HCT116 (cell line): ENCODE results near the gene SLC38A2. TPM values are rescaled to one million over a fixed set of nuclear protein-coding genes. Genes with fewer than 3 reads are reported as not detected.

Experiments used
- ATAC-seq: fragments of 200-7000 bp; cut with Tn5 transposase; 2 replicates; pipeline ENCODE4 v1.9.1; 2020; ENCODE audit warnings: mild to moderate bottlenecking, moderate library complexity
- BruUV-seq: library from RNA; stranded (reverse); fragments of 400-500 nt; replicated peaks from 2 replicates; lab custom pipeline; 2021; lab: Mats Ljungman, UMichigan
- CTCF ChIA-PET: fragments of 300-600 bp; sonication (Branson Sonifier 250); formaldehyde crosslinking; loops from one replicate; lab custom pipeline; 2021; ENCODE audit warnings: antibody characterized with exemption; lab: Charles Lee
- POLR2A ChIA-PET: fragments of 300-600, 350-600 bp; sonication (Branson Sonifier 250); formaldehyde crosslinking; loops from one replicate; lab custom pipeline; 2021; ENCODE audit warnings: antibody characterized with exemption; lab: Charles Lee
- RAD21 ChIA-PET, 2 experiments: fragments of 300-600 bp; sonication (Branson Sonifier 250); formaldehyde crosslinking; loops; one replicate each; lab custom pipeline; 2023; ENCODE audit warnings: low total read pairs in 2 of 2; ENCODE audit not compliant: uncharacterized antibody in 2 of 2, unreplicated experiment in 2 of 2, low non-redundant PET in 1 of 2; lab: Charles Lee
- DNase-seq: peaks from one replicate; pipeline ENCODE4 v3.0.0-alpha.2; 2010; ENCODE audit warnings: low read depth, low spot score
- H2AFZ ChIP-seq: fragments of 200-600 bp; shearing (Covaris generic), sonication (generic); 2 replicates; pipeline ENCODE4 v1.6.1; 2017; ENCODE audit warnings: low read depth, mixed run types, mixed read lengths, antibody characterized with exemption, low read length; ENCODE audit not compliant: poor library complexity, severe bottlenecking
- H3K27ac ChIP-seq: 2 replicates; pipeline ENCODE4 v1.5.1; 2012; ENCODE audit warnings: low read depth, low read length
- H3K27me3 ChIP-seq: fragments of 200-600 bp; sonication (generic); 2 replicates; pipeline ENCODE4 v1.6.1; 2016; ENCODE audit warnings: mixed run types, low read length, mixed read lengths; ENCODE audit not compliant: insufficient read depth
- H3K36me3 ChIP-seq, 2 experiments: fragments of 200-500 bp in 1 of 2; fragments of 200-600 bp in 1 of 2; sonication (Bioruptor generic) in 1 of 2; sonication (generic) in 1 of 2; 2 replicates each; pipeline versions ENCODE4 v1.5.1 to v1.6.1; 2014 to 2016; ENCODE audit warnings: low read length in 2 of 2, inconsistent platforms in 1 of 2, mixed read lengths in 1 of 2, mixed run types in 1 of 2; ENCODE audit not compliant: insufficient read depth in 2 of 2, control insufficient read depth in 1 of 2
- H3K4me1 ChIP-seq, 2 experiments: fragments of 200-600 bp in 1 of 2; sonication (generic) in 1 of 2; 2 replicates each; pipeline versions ENCODE4 v1.5.1 to v1.6.1; 2012 to 2017; ENCODE audit warnings: low read length in 2 of 2, inconsistent platforms in 1 of 2, mild to moderate bottlenecking in 1 of 2, mixed read lengths in 1 of 2, mixed run types in 1 of 2, moderate library complexity in 1 of 2; ENCODE audit not compliant: insufficient read depth in 2 of 2, control insufficient read depth in 1 of 2
- H3K4me2 ChIP-seq: fragments of 200-600 bp; sonication (generic); 2 replicates; pipeline ENCODE4 v1.6.1; 2017; ENCODE audit warnings: mixed run types, low read length, mixed read lengths
- H3K4me3 ChIP-seq, 2 experiments: fragments of 200-600 bp in 1 of 2; sonication (generic) in 1 of 2; replicated peaks in 1 of 2; 2 replicates each; pipeline ENCODE4 v1.5.1; 2011 to 2016; ENCODE audit warnings: low read length in 2 of 2, control low read depth in 1 of 2, low read depth in 1 of 2, mild to moderate bottlenecking in 1 of 2, mixed read lengths in 1 of 2, mixed run types in 1 of 2
- H3K79me2 ChIP-seq: fragments of 200-600 bp; sonication (generic); 2 replicates; pipeline ENCODE4 v1.6.1; 2017; ENCODE audit warnings: mild to moderate bottlenecking, mixed run types, low read length, moderate library complexity, mixed read lengths; ENCODE audit not compliant: insufficient read depth
- H3K9ac ChIP-seq: fragments of 200-600 bp; sonication (generic); 2 replicates; pipeline ENCODE4 v1.6.1; 2016; ENCODE audit warnings: low read length, mixed read lengths
- H3K9me2 ChIP-seq: fragments of 200-600 bp; sonication (generic), shearing (Covaris generic); 2 replicates; pipeline ENCODE4 v1.6.1; 2017; ENCODE audit warnings: mixed run types, mild to moderate bottlenecking, moderate library complexity; ENCODE audit not compliant: insufficient read depth
- H3K9me3 ChIP-seq, 2 experiments: fragments of 200-500 bp in 1 of 2; fragments of 200-600 bp in 1 of 2; sonication (Bioruptor generic) in 1 of 2; sonication (generic) in 1 of 2; 2 replicates each; pipeline ENCODE4 v1.6.1; 2014 to 2017; ENCODE audit warnings: low read length in 2 of 2, mixed read lengths in 2 of 2, inconsistent platforms in 1 of 2, low read depth in 1 of 2, mild to moderate bottlenecking in 1 of 2, mixed run types in 1 of 2, moderate library complexity in 1 of 2; ENCODE audit not compliant: control insufficient read depth in 1 of 2, insufficient read depth in 1 of 2
- H4K20me1 ChIP-seq: fragments of 200-600 bp; sonication (generic), shearing (Covaris generic); 2 replicates; pipeline ENCODE4 v1.6.1; 2017; ENCODE audit warnings: mixed run types, mild to moderate bottlenecking, moderate library complexity; ENCODE audit not compliant: insufficient read depth
- EGR1 ChIP-seq: IDR thresholded peaks from 2 replicates; pipeline ENCODE4 v1.6.1; 2012; ENCODE audit warnings: low read depth
- EZH2 ChIP-seq: fragments of 200-600 bp; sonication (generic); IDR thresholded peaks from 2 replicates; pipeline ENCODE4 v1.6.1; 2017; ENCODE audit warnings: antibody characterized with exemption, mixed run types
- EZH2phosphoT487 ChIP-seq: fragments of 200-600 bp; IDR thresholded peaks from 2 replicates; pipeline ENCODE4 v1.6.1; 2018; ENCODE audit warnings: antibody characterized with exemption, borderline replicate concordance
- POLR2AphosphoS5 ChIP-seq: IDR thresholded peaks from 2 replicates; pipeline ENCODE4 v1.6.1; 2011; ENCODE audit warnings: mild to moderate bottlenecking, low read depth, low read length, moderate library complexity
- RAD21 ChIP-seq: IDR thresholded peaks from 2 replicates; pipeline ENCODE4 v1.6.1; 2012; ENCODE audit warnings: low read depth, mild to moderate bottlenecking
- SIN3A ChIP-seq: IDR thresholded peaks from 2 replicates; pipeline ENCODE4 v1.6.1; 2012; ENCODE audit warnings: low read depth
- SP1 ChIP-seq: IDR thresholded peaks from 2 replicates; pipeline ENCODE4 v1.6.1; 2012; ENCODE audit warnings: low read depth
- SRF ChIP-seq: IDR thresholded peaks from 2 replicates; pipeline ENCODE4 v1.6.1; 2012; ENCODE audit warnings: low read depth
- TCF7L2 ChIP-seq: IDR thresholded peaks from 2 replicates; pipeline ENCODE4 v1.7.0; 2011; ENCODE audit warnings: borderline replicate concordance, inconsistent platforms; ENCODE audit not compliant: insufficient read depth, insufficient read length; ENCODE audit errors: extremely low read depth
- YY1 ChIP-seq: IDR thresholded peaks from 2 replicates; pipeline ENCODE4 v1.6.1; 2011; ENCODE audit warnings: low read length, low read depth, moderate library complexity, mild to moderate bottlenecking; ENCODE audit not compliant: insufficient replicate concordance; ENCODE audit errors: extremely low read depth
- ZFX ChIP-seq: fragments of 450-650 bp; IDR thresholded peaks from 2 replicates; pipeline ENCODE4 v1.6.1; 2017
- ZNF274 ChIP-seq: fragments of 200-500 bp; sonication (Bioruptor generic); IDR thresholded peaks from 2 replicates; pipeline ENCODE4 v1.6.1; 2014; ENCODE audit warnings: mild to moderate bottlenecking, low read depth, low read length, inconsistent platforms
- intact Hi-C: fragments of 100-400 bp; cut with micrococcal nuclease; formaldehyde crosslinking; loops from 2 replicates; pipeline ENCODE4 v1.10.0; 2022
- total RNA-seq: library from RNA; stranded (reverse); gene quantifications from one replicate; pipeline ENCODE4 v1.2.1, GENCODE V29; 2021; ENCODE audit not compliant: unreplicated experiment
- TF ChIP-seq, protein P1 (sequence below): IDR thresholded peaks from 2 replicates; pipeline ENCODE4 v1.6.1; 2011; ENCODE audit warnings: mild to moderate bottlenecking, low read length, moderate library complexity; ENCODE audit not compliant: insufficient replicate concordance; ENCODE audit errors: extremely low read depth

The SLC38A2 gene
- total RNA-seq, 1 experiment from 2014 or later, result 1,049 TPM

DNA sequence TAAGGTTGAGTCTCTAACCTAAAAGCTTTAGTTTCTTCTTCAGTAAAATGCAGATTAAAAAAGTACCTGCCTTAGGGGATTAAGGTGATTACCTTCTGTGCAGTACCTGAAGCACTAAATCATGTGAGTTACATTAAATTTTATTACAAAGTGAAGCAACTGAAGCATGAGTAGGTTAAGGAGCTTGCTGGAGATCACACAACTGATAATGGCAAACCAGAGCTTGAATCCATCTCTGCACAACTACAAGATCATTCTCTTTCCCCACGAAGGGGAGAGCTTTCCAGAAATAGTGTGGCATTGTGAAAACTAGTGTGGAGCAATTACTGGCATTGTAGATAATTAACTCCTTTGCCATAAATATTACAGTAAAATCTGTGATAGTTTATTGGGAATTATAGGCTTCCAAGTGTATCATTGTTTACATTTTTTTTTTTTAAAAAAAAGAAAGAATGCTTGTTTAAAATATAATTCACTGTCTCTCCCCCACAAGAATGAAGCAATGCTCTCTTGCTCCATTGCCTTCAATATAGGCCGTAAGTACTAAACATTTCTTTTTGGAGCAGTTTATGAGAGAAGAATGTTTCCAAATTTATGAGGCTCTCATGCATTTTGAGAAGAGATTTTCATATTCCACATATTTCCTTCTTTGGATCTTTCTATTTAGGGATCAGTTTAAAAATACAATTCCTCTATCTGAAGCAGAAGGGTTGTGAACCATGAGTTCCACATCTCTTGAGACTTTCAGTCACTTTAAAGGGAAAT is 20.5 kb downstream of the SLC38A2 start:
- Histone ChIP-seq H3K27ac (no peak overlapping the region), H4K20me1 (no peaks in the 10 kb centered on the region), H3K9ac (no peak overlapping the region)
- POLR2A ChIA-PET, result no interaction called here
- ATAC-seq (no peak), DNase-seq (no peak)
- TF ChIP-seq ZNF274, result no peak
- TF ChIP-seq, all 23 proteins: peak for 0
- CTCF ChIA-PET, result no interaction called here
- RAD21 ChIA-PET, result interaction anchor here in 1 of 2 experiments (0.6 kb wide), 1 partner anchor 200 kb away, joined by 3 read pairs; no protein-coding TSS in a partner anchor
- Histone ChIP-seq H3K4me3 (no peak overlapping the region), H3K79me2 (no peaks in the 10 kb centered on the region), H2AFZ (no peak overlapping the region), H3K36me3 (no peaks in the 10 kb centered on the region), H3K4me1 (peaks cover 0 to 12% of the 10 kb centered on the region in 2 experiments; a peak in 2 of 4 replicates), H3K4me2 (no peak overlapping the region), H3K9me2 (no peaks in the 10 kb centered on the region), H3K27me3 (no peaks in the 10 kb centered on the region), H3K9me3 (no peaks in the 10 kb centered on the region)
- BruUV-seq, result no TSS peak
- intact Hi-C loops, result no loop called here

DNA sequence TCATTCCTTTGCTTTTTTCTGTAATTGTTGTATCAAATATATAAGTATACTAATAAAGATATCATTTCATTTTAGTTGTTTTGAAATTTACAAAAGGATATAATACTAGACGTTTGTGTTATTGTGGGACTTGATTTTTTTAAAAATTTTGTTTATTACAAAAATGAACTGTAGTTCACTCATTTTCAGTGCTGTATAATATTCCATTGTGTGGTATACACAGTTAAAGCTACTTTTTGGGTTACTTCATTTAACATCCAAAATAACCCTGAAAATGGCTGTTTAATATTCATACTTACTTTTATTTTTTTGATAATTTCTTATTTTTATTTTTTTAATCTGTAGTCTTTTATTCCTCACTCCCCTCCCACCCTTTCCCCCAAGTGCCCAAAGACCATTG is 21.4 kb downstream of the SLC38A2 start:
- Histone ChIP-seq H3K9me2 (no peaks in the 10 kb centered on the region), H3K4me3 (no peak overlapping the region), H3K36me3 (no peaks in the 10 kb centered on the region), H4K20me1 (no peaks in the 10 kb centered on the region), H3K9ac (no peak overlapping the region), H3K4me2 (no peak overlapping the region), H3K9me3 (no peaks in the 10 kb centered on the region), H3K79me2 (no peaks in the 10 kb centered on the region), H3K27ac (no peak overlapping the region), H3K4me1 (peaks cover 0 to 12% of the 10 kb centered on the region in 2 experiments; a peak in 2 of 4 replicates), H2AFZ (no peak overlapping the region), H3K27me3 (no peaks in the 10 kb centered on the region)
- POLR2A ChIA-PET, result no interaction called here
- intact Hi-C loops, result no loop called here
- TF ChIP-seq, protein P1, sequence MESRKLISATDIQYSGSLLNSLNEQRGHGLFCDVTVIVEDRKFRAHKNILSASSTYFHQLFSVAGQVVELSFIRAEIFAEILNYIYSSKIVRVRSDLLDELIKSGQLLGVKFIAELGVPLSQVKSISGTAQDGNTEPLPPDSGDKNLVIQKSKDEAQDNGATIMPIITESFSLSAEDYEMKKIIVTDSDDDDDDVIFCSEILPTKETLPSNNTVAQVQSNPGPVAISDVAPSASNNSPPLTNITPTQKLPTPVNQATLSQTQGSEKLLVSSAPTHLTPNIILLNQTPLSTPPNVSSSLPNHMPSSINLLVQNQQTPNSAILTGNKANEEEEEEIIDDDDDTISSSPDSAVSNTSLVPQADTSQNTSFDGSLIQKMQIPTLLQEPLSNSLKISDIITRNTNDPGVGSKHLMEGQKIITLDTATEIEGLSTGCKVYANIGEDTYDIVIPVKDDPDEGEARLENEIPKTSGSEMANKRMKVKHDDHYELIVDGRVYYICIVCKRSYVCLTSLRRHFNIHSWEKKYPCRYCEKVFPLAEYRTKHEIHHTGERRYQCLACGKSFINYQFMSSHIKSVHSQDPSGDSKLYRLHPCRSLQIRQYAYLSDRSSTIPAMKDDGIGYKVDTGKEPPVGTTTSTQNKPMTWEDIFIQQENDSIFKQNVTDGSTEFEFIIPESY, result no peak
- TF ChIP-seq EZH2phosphoT487 (no peak), SP1 (no peak), POLR2AphosphoS5 (no peak), ZFX (no peak), RAD21 (no peak), SIN3A (no peak), SRF (no peak), YY1 (no peak), EGR1 (no peak), EZH2 (no peak), TCF7L2 (no peak)
- DNase-seq (no peak), ATAC-seq (no peak)
- no TSS peak for BruUV-seq
- CTCF ChIA-PET, result no interaction called here
- RAD21 ChIA-PET, result interaction anchor here in 1 of 2 experiments (0.6 kb wide), 1 partner anchor 199 kb away, joined by 3 read pairs; no protein-coding TSS in a partner anchor
